Transverse colon (tissue), 4 donors: ENCODE measurements around the gene BMP4. TPM values are rescaled to one million over a fixed set of nuclear protein-coding genes. Genes with fewer than 3 reads are reported as not detected.

Experiments
- DNase-seq: peaks from one replicate; pipeline ENCODE4 v3.0.0-alpha.2; 2019
- H3K27ac ChIP-seq, 4 donors: fragments of 200-600 bp; sonication (generic); 2 replicates each; pipeline ENCODE4 v1.5.1; 2016 to 2018; ENCODE audit warnings: inconsistent platforms in 4 of 4
- H3K27me3 ChIP-seq: fragments of 200-600 bp; sonication (generic); 2 replicates; pipeline ENCODE4 v1.5.1; 2017; ENCODE audit warnings: inconsistent platforms
- H3K36me3 ChIP-seq, 4 donors: fragments of 200-600 bp; sonication (generic); 2 replicates each; pipeline ENCODE4 v1.5.1; 2017 to 2019; ENCODE audit warnings: inconsistent platforms in 4 of 4
- H3K4me1 ChIP-seq, 4 donors: fragments of 200-600 bp; sonication (generic); 2 replicates each; pipeline ENCODE4 v1.5.1; 2017 to 2020; ENCODE audit warnings: inconsistent platforms in 4 of 4
- H3K4me3 ChIP-seq, 4 donors: fragments of 200-600 bp; sonication (generic); 1 replicate in 1 of 4; 2 replicates in 3 of 4; pipeline versions ENCODE4 v1.5.1 to v1.6.1; 2017 to 2019; ENCODE audit warnings: inconsistent platforms in 4 of 4
- H3K9me3 ChIP-seq, 2 donors: fragments of 200-600 bp; sonication (generic); 2 replicates each; pipeline ENCODE4 v1.5.1; 2017 to 2019; ENCODE audit warnings: inconsistent platforms in 2 of 2
- EP300 ChIP-seq: sonication (generic); formaldehyde crosslinking; IDR thresholded peaks from one replicate; pipeline ENCODE4 v1.6.1; 2017; ENCODE audit warnings: antibody characterized with exemption, low read depth
- POLR2A ChIP-seq: fragments of 450-650 bp; IDR thresholded peaks from one replicate; pipeline ENCODE4 v1.6.1; 2016; ENCODE audit warnings: antibody characterized with exemption, mild to moderate bottlenecking, moderate library complexity
- POLR2AphosphoS5 ChIP-seq, 3 donors: sonication (generic); formaldehyde crosslinking; IDR thresholded peaks; one replicate each; pipeline ENCODE4 v1.6.1; 2016; ENCODE audit warnings: antibody characterized with exemption in 3 of 3
- WGBS, 2 donors: methylation state at CpG; one replicate each; pipeline ENCODE4 v1.1.5; 2018; ENCODE audit warnings: low coverage in 1 of 2; 5-methylcytosine and 5-hydroxymethylcytosine counted together
- in situ Hi-C, 4 donors: fragments of 200-750 bp; cut with MboI; loops; one replicate each; pipeline versions ENCODE4 v1.15.0 to v1.15.1; 2017; ENCODE audit warnings: low sequenced_read_pairs in 3 of 4, low pct_ligation_motif_present in 1 of 4, low pct_unique_long_range_greater_than_20kb in 1 of 4
- intact Hi-C: fragments of 100-400 bp; cut with DNase I; formaldehyde crosslinking; loops from one replicate; pipeline ENCODE4 v1.15.1; 2023; ENCODE audit warnings: low total_unique reads
- total RNA-seq, 4 donors: library from RNA; depleted of rRNA; stranded (reverse); fragments of >200 nt; gene quantifications; one replicate each; pipeline ENCODE4 v1.1.0, GENCODE V29; 2016
- TF ChIP-seq, protein P1 (sequence below), 5 experiments: fragments of 200-600 bp in 3 of 5; fragments of 450-650 bp in 2 of 5; sonication (generic) in 3 of 5; IDR thresholded peaks; 1 replicate in 2 of 5; 2 replicates in 3 of 5; pipeline ENCODE4 v1.5.1; 2016 to 2017; ENCODE audit warnings: antibody characterized with exemption in 5 of 5, inconsistent platforms in 3 of 5, mild to moderate bottlenecking in 2 of 5, moderate library complexity in 1 of 5

BMP4 gene
- total RNA-seq, 4 donors from 2014 or later: 7.2 to 56.5 (median 12.4) TPM

DNA sequence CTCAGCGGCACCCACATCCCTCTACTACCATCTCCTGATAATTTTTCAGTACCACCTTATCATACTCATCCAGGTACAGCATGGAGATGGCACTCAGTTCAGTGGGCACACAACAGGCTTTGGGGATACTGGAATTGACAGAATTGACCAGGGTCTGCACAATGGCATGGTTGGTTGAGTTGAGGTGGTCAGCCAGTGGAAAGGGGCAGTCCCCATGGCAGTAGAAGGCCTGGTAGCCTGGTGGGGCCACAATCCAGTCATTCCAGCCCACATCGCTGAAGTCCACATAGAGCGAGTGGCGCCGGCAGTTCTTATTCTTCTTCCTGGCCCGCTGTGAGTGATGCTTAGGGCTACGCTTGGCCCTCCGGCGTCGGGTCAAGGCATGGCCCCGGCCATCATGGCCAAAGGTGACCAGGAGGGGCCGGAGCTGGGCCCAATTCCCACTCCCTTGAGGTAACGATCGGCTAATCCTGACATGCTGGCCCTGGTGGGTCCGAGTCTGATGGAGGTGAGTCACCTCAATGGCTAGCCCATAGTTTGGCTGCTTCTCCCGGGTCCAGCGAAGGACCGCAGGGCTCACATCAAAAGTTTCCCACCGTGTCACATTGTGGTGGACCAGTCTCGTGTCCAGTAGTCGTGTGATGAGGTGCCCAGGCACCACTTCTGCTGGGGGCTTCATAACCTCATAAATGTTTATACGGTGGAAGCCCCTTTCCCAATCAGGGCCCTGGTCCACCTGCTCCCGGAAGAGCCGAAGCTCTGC, 6.4 kb downstream of the BMP4 start:
- TF ChIP-seq POLR2AphosphoS5 (IDR thresholded peaks at IDR 0.05): no peak
- no peak for DNase-seq
- no peaks in the 10 kb centered on the region for H3K36me3 ChIP-seq
- in situ Hi-C loops (loop anchor here in 1 of 4 donors (25.0 kb wide), 1 partner anchor 387 kb away; no protein-coding TSS in a partner anchor), intact Hi-C loops (loop anchor here (10.0 kb wide), 1 partner anchor 225 kb away; no protein-coding TSS in a partner anchor)
- H3K27me3 ChIP-seq: peaks cover 51% of the 10 kb centered on the region
- 89% methylated on average over 24 of the region's 24 CpGs; no CpG with 5 or more reads in 1 of the 2 donors for WGBS, 2 donors
- no peaks in the 10 kb centered on the region for H3K9me3 ChIP-seq
- H3K4me3 ChIP-seq: no peak overlapping the region
- H3K27ac ChIP-seq: peak overlapping the region in 3 of 4 donors; percentile 11 to 83 (median 15)
- H3K4me1 ChIP-seq: peaks cover 0 to 37% (median 26%) of the 10 kb centered on the region in 4 donors

DNA sequence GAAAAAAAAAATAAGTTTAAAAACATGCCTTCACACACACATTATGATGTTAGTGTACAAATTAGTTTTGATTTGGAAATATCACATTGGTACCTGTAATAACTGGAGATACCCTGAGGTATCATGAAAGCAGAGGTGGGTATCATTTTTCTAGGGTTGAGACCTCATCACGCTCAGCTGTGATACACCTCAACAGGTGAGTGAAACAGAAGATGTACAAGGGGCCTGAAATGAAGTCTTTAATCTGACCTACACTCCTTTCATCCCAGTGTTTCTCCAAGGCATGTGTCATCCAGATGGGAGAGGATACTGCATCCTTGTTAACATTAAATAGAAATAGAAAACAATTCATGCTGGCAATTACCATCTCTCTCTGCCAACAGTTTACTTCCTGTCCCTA, 7.4 kb downstream of the BMP4 start:
- peaks cover 48% of the 10 kb centered on the region for H3K27me3 ChIP-seq
- in situ Hi-C loops: no loop called here
- TF ChIP-seq POLR2AphosphoS5 (IDR thresholded peaks at IDR 0.05) (no peak), POLR2A (no peak), EP300 (no peak)
- TF ChIP-seq, protein P1, sequence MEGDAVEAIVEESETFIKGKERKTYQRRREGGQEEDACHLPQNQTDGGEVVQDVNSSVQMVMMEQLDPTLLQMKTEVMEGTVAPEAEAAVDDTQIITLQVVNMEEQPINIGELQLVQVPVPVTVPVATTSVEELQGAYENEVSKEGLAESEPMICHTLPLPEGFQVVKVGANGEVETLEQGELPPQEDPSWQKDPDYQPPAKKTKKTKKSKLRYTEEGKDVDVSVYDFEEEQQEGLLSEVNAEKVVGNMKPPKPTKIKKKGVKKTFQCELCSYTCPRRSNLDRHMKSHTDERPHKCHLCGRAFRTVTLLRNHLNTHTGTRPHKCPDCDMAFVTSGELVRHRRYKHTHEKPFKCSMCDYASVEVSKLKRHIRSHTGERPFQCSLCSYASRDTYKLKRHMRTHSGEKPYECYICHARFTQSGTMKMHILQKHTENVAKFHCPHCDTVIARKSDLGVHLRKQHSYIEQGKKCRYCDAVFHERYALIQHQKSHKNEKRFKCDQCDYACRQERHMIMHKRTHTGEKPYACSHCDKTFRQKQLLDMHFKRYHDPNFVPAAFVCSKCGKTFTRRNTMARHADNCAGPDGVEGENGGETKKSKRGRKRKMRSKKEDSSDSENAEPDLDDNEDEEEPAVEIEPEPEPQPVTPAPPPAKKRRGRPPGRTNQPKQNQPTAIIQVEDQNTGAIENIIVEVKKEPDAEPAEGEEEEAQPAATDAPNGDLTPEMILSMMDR (IDR thresholded peaks at IDR 0.05): no peak

DNA sequence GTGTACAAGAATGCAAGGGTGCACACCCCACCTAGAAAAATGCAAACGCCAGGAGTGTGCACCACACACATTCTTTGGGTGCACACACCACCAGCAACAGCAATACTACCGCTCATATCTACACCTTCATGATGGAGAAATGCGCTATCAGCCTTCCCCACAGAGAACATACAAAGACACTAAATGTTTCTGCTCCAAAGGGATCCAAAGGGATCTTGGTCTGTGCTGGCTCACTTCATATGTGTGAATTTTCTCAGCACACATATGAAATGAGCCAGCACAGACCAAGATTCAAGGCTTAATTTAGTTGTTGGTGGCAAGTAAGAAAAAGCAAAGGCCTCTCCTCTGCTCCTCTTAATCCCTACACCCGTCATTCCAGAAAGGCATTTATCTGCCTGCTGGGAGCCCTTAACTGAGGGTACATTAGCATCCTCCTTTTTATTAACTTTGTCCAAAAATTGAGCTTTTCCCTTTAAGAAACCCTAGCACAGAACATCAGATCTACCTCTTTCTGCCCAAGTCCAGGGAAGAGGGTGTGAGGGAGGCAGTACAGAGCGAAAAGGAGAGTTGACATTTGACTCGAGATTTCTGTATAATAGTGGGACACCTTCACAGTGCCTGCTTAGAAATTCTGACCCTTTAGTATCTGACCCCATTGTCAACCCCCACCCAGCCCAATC, 8.3 kb downstream of the BMP4 start:
- H3K4me1 ChIP-seq: peaks cover 0 to 25% (median 13%) of the 10 kb centered on the region in 4 donors
- WGBS, 2 donors: 78 to 82% methylated on average over 6 of the region's 6 CpGs
- H3K4me3 ChIP-seq: no peak overlapping the region
- TF ChIP-seq POLR2A (no peak), EP300 (no peak), POLR2AphosphoS5 (IDR thresholded peaks at IDR 0.05) (no peak)
- TF ChIP-seq, protein P1 (IDR thresholded peaks at IDR 0.05): no peak
- H3K9me3 ChIP-seq: no peaks in the 10 kb centered on the region
- in situ Hi-C loops (no loop called here), intact Hi-C loops (no loop called here)
- H3K27ac ChIP-seq: peak overlapping the region in 1 of 4 donors; percentile 2
- H3K36me3 ChIP-seq: no peaks in the 10 kb centered on the region
- no peak for DNase-seq
- H3K27me3 ChIP-seq: peaks cover 40% of the 10 kb centered on the region

More for the DNA sequence above, 7.4 kb downstream of the BMP4 start:
- H3K4me1 ChIP-seq: peaks cover 0 to 27% (median 16%) of the 10 kb centered on the region in 4 donors
- H3K27ac ChIP-seq: no peak overlapping the region
- no peaks in the 10 kb centered on the region for H3K9me3 ChIP-seq
- no peak overlapping the region for H3K4me3 ChIP-seq
- H3K36me3 ChIP-seq: no peaks in the 10 kb centered on the region
- intact Hi-C loops: no loop called here
- 67 to 84% methylated on average over 1 of the region's 1 CpG for WGBS, 2 donors
- no peak for DNase-seq

DNA sequence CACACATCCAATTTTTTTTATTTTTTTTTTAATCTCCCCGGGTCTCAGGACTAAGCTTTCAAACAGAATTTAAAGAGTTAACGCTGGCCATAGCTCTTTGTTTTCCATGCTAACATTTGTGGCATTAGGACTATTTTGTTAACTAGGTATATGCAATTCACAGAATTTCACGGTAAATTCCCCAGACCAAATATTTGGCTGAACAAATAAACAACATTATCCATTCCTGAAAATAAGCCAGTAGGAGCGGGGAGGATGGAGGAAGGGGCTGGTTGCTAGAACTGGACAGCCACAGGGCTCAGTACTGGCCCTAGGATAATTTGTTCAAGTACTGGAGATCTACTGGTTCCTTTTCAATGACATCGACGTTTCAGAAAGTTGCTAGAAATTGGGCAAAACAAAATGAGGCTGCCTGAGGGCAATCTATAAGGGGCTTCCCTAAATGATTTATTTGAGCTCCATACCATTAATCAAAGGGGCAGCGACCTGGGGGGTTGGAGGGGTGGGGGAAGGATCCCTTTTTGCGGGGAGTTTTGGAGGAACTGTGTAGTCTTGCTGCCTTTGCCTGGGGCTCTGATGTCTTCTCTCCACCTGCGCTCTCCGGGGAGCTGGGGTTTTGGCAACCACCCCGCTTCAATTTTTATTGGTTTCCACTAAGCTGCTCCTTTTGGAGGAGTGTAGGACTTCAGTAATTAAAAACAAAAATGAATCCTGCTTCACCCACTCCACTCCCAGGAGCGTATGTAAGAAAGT, 9.0 kb downstream of the BMP4 start:
- DNase-seq: no peak
- Histone ChIP-seq H3K9me3 (no peaks in the 10 kb centered on the region), H3K36me3 (no peaks in the 10 kb centered on the region), H3K27ac (peak overlapping the region in 1 of 4 donors; percentile 2), H3K27me3 (peaks cover 40% of the 10 kb centered on the region), H3K4me3 (no peak overlapping the region), H3K4me1 (peaks cover 0 to 21% (median 11%) of the 10 kb centered on the region in 4 donors)
- in situ Hi-C loops: no loop called here
- no peak for TF ChIP-seq EP300
- TF ChIP-seq, protein P1 (IDR thresholded peaks at IDR 0.05): no peak
- intact Hi-C loops: no loop called here
- WGBS, 2 donors: 60 to 61% methylated on average over 11 to 12 of the region's 12 CpGs
